Measurements from ENCODE around the gene SPESP1. TPM values are rescaled to one million over a fixed set of nuclear protein-coding genes. Genes with fewer than 3 reads are reported as not detected.

The SPESP1 gene
- total RNA-seq, 1 donor from 2014 or later = 8.4 TPM

- H3K36me3 ChIP-seq (ENCODE audit: control insufficient read depth, insufficient read depth, low read length) = no peaks in the 10 kb centered on the region
- no peak for DNase-seq (ENCODE audit: low read depth)
- no peak overlapping the region for H3K4me3 ChIP-seq (ENCODE audit: low read depth, low read length)
- TF ChIP-seq, protein P1, sequence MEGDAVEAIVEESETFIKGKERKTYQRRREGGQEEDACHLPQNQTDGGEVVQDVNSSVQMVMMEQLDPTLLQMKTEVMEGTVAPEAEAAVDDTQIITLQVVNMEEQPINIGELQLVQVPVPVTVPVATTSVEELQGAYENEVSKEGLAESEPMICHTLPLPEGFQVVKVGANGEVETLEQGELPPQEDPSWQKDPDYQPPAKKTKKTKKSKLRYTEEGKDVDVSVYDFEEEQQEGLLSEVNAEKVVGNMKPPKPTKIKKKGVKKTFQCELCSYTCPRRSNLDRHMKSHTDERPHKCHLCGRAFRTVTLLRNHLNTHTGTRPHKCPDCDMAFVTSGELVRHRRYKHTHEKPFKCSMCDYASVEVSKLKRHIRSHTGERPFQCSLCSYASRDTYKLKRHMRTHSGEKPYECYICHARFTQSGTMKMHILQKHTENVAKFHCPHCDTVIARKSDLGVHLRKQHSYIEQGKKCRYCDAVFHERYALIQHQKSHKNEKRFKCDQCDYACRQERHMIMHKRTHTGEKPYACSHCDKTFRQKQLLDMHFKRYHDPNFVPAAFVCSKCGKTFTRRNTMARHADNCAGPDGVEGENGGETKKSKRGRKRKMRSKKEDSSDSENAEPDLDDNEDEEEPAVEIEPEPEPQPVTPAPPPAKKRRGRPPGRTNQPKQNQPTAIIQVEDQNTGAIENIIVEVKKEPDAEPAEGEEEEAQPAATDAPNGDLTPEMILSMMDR (IDR thresholded peaks at IDR 0.05; ENCODE audit: insufficient read depth, low read length, poor library complexity, severe bottlenecking) = no peak
- H3K27me3 ChIP-seq (ENCODE audit: control insufficient read depth, insufficient read depth, low read length) = no peaks in the 10 kb centered on the region
These were observed 55.1 kb downstream of the SPESP1 start for GRCh38 chr15:68985361-68985891.

DNA sequence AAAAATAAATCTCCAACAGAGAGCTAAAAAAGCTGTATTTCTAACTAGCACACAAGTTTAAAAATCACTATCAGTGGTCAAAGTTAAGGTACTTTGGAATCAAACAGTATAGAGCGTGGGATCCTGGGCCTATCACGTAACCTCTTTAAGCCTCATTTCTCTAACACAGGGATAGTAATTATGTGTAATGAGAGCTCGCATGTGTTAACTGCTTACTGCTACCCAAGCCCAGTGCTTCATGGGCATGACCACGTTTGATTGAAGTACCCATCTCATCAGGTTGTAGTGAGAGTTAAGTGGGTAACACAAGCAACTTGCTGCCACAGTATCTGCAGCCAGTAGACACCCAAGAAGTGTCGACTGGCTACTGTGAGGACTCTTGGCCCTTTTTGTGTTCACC is 56.0 kb downstream of the SPESP1 start:
- Histone ChIP-seq H3K4me3 (ENCODE audit: low read depth, low read length) (no peak overlapping the region), H3K27me3 (ENCODE audit: control insufficient read depth, insufficient read depth, low read length) (no peaks in the 10 kb centered on the region), H3K36me3 (ENCODE audit: control insufficient read depth, insufficient read depth, low read length) (no peaks in the 10 kb centered on the region)
- no peak for DNase-seq (ENCODE audit: low read depth)
- TF ChIP-seq, protein P1 (IDR thresholded peaks at IDR 0.05; ENCODE audit: insufficient read depth, low read length, poor library complexity, severe bottlenecking) = no peak

DNA sequence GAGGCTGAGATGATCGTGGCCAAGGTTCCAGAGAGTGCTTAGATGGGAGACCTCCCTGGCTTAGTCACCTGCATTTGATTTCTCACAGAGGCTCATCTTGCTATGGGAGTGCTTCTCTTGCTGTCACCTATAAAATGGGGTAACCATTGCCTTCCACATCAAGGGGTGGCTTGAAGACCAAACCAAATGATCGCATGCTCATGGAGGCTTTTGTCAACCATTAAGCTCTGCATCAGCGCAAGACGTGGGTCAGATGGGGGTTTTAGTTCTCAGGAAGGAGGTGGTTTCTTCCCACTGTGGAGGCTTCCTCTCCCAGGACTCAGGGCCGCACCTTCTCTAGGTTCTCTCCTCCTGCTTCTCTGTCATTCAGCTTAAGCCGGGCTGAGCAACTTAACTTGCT is 56.8 kb downstream of the SPESP1 start:
- Histone ChIP-seq H3K4me3 (ENCODE audit: low read depth, low read length) (no peak overlapping the region), H3K36me3 (ENCODE audit: control insufficient read depth, insufficient read depth, low read length) (no peaks in the 10 kb centered on the region)
- no peak for DNase-seq (ENCODE audit: low read depth)

DNA sequence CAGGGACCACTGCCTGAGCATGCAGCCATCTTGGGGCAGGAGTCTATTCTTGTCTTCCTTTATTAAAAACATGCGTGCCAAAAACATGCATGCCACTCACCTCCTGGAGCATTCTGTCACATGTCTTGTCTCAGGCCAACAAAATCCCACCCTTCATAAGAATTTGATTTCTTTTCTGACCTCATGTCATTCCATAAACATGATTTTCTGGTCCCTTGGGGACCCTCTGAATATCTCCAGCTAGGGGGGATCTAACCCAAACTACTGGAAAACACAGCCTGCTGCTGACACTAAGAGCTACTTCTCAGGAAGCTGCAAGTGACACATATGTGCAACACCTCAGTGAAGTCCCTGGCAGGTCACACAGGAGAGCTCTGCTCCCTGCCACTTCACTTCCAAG is 57.4 kb downstream of the SPESP1 start:
- Histone ChIP-seq H3K4me3 (ENCODE audit: low read depth, low read length) (no peak overlapping the region), H3K36me3 (ENCODE audit: control insufficient read depth, insufficient read depth, low read length) (no peaks in the 10 kb centered on the region), H3K27me3 (ENCODE audit: control insufficient read depth, insufficient read depth, low read length) (no peaks in the 10 kb centered on the region)
- no peak for DNase-seq (ENCODE audit: low read depth)
- TF ChIP-seq, protein P1 (IDR thresholded peaks at IDR 0.05; ENCODE audit: insufficient read depth, low read length, poor library complexity, severe bottlenecking) = no peak

More for the DNA sequence above, 56.8 kb downstream of the SPESP1 start:
- TF ChIP-seq, protein P1 (IDR thresholded peaks at IDR 0.05; ENCODE audit: insufficient read depth, low read length, poor library complexity, severe bottlenecking) = no peak
- no peaks in the 10 kb centered on the region for H3K27me3 ChIP-seq (ENCODE audit: control insufficient read depth, insufficient read depth, low read length)

DNA sequence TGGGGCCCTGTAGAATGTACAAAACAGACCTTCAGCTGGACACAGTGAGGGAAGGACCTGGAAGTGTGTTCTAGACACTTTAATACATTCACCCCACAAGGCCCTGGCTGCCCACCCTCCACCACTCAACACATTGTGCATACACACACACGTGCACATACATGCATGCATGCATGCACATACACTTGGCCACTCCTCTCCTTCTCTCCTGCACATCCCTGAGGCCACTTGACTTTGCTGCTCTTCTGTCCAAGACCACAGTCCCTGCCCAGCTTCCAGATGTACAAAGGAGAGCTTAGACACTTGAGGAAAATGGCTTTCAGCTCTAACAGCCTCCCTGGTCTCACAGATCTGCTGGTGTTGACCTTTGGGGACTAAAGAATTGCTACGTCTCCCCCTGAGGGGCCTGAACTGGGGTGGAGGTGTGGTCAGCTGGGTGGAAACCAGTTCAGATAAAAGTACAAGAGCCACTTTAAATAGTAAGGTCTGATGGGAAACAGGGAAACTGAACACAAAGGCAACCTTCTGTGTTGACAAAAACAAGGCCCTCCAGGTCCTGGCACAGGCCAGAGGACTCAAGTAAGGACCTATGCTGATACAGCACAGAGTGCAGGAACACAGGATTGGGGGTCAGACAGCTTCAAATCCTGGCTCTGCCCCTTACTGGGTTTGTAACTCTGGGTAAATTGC is 59.4 kb downstream of the SPESP1 start:
- Histone ChIP-seq H3K36me3 (ENCODE audit: control insufficient read depth, insufficient read depth, low read length) (no peaks in the 10 kb centered on the region), H3K27me3 (ENCODE audit: control insufficient read depth, insufficient read depth, low read length) (no peaks in the 10 kb centered on the region), H3K4me3 (ENCODE audit: low read depth, low read length) (no peak overlapping the region)
- TF ChIP-seq, protein P1 (IDR thresholded peaks at IDR 0.05; ENCODE audit: insufficient read depth, low read length, poor library complexity, severe bottlenecking) = no peak
- DNase-seq (ENCODE audit: low read depth) = no peak
